LNCaP clone FGC (cell line): ENCODE measurements around the gene PRKN.

ENCODE experiments used
- DNase-seq: peaks from one replicate; pipeline ENCODE4 v3.0.0-alpha.2; 2011; ENCODE audit warnings: low read depth
- H3K4me3 ChIP-seq: 2 replicates; pipeline ENCODE4 v1.5.1; 2011; ENCODE audit warnings: mild to moderate bottlenecking, low read depth, low read length, control low read depth
- TF ChIP-seq, protein P1 (sequence below): IDR thresholded peaks from 2 replicates; pipeline ENCODE4 v1.5.1; 2012; ENCODE audit warnings: mild to moderate bottlenecking; ENCODE audit not compliant: control insufficient read depth, insufficient read depth; ENCODE audit errors: extremely low read depth

The PRKN gene

DNA sequence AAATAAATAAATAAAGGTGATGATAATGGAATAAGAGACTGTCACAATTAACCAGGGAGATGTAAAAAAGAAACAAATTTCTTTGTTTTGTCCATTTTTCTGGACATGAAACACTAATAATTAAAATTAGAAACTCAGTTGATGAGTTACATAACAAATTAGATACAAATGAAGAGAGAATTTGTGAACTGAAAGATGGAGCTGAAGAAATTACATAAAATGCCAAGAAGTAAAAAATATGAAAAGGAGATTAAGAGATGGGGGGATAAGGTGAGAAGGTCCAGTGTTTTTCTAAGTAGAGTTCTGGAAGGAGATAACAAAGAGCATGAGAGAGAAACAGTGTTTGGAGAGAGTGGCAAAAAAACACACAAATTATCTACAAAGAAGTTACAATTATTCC lies 1364.3 kb downstream of the PRKN start:
- TF ChIP-seq, protein P1, sequence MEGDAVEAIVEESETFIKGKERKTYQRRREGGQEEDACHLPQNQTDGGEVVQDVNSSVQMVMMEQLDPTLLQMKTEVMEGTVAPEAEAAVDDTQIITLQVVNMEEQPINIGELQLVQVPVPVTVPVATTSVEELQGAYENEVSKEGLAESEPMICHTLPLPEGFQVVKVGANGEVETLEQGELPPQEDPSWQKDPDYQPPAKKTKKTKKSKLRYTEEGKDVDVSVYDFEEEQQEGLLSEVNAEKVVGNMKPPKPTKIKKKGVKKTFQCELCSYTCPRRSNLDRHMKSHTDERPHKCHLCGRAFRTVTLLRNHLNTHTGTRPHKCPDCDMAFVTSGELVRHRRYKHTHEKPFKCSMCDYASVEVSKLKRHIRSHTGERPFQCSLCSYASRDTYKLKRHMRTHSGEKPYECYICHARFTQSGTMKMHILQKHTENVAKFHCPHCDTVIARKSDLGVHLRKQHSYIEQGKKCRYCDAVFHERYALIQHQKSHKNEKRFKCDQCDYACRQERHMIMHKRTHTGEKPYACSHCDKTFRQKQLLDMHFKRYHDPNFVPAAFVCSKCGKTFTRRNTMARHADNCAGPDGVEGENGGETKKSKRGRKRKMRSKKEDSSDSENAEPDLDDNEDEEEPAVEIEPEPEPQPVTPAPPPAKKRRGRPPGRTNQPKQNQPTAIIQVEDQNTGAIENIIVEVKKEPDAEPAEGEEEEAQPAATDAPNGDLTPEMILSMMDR, result no peak
- no peak for DNase-seq
- no peak overlapping the region for H3K4me3 ChIP-seq

DNA sequence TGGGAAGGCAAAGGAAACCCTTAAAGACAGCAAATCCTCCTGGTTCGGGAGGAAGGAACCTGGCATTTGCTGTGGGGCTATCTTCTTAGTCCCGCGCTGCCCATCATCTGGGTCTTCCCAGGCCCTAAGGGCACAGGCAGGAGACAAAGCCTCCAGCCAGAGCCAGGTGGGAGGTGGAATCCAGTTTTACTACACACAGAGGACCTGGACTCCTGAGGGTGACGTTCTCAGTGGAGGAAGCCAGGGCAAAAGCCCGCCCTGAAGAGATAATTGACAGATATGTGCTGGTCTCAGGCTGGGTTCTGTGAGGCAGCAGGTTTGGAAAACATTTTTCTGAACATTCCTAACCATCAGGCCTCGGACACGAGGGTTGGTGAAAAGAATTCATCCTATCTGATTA lies 1365.3 kb downstream of the PRKN start:
- TF ChIP-seq, protein P1, result no peak
- no peak overlapping the region for H3K4me3 ChIP-seq
- no peak for DNase-seq

DNA sequence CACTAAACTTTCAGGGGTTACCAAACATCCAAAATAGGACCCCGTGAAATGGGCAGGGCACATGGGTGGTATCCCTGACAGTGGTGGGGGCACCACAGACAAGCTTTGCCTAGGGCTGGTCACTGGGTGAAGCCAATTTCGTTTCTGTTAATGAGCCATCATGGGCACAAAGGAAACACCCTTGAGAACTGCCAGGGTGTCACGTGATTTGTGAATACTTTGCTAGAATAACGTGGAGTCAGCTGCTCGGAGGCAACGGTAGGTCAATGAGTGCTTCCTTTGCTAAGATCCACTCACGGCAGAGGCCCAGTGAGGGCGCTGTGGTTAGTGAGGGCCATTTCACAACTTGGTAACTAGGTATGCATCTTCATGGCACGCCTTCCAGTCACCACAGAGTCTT lies 1366.0 kb downstream of the PRKN start:
- TF ChIP-seq, protein P1, result no peak
- no peak overlapping the region for H3K4me3 ChIP-seq
- no peak for DNase-seq

DNA sequence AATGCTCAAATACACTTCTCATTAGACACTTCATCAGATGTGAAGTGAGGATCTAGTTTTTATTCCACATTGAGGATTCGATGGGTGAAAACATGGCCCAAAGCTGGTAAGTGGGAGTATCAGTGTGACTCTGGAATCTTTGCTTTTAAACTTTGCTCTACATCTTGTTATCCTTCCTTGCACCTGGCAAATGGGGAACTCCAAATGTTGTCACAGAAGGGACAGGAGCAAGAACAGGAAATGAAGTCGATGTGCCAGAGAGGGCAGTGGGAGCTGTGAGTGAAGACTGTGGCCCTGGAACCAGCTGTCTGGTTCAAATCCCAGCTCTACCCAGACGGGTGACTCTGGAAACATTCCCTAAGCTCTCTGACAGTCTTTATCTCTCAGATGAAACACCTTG lies 1367.0 kb downstream of the PRKN start:
- DNase-seq, result no peak
- TF ChIP-seq, protein P1, result no peak
- no peak overlapping the region for H3K4me3 ChIP-seq

DNA sequence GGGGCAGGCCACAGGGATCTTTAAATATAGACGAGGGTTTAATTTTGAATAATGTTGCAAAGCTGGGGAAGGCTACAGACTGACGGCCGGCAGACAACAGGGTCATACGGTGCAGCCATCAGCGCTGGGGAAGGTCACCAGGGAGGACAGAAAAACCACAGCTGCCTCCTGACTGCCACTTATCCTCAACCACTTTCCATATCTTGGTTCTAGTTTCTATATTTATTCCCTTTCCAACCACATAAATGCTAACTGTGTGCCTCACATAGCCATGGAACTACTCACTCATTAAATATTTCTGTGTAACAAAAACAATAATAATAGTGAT lies 1368.0 kb downstream of the PRKN start:
- H3K4me3 ChIP-seq, result no peak overlapping the region
- TF ChIP-seq, protein P1, result no peak
- no peak for DNase-seq

DNA sequence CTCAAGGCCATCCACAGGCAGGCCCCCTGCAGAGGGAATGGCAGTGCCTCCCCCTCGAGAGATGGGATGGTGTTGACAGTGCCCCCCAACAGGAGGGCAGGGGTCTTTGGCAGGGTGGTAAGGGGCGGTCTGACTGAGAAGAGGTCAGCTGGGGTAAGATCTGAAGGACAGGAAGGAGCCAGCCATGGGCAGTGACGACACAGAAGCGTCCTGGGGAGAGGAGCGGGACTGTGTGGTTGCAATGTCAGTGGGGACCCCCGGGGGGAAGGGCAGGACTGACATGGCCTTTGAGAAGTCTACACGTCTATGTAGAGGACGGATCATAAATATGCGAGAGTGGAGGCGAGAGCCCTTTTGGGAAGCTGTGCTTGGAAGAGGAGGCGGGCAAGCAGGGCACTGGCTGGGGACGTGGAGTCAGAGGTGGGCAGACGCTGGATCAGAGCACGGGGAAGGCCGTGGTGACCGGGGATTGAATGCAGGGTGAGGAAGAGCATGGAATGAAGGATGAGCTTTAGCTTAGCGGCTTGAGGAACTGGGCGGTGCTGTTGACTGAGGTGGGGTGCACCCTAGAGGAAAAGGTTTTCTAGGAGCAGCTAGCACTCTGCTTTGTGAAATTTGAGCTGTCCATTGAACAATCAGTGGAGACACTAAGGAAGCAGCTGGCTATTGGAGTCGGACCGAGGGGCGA lies 1371.3 kb downstream of the PRKN start:
- TF ChIP-seq, protein P1, result no peak
- DNase-seq, result no peak
- no peak overlapping the region for H3K4me3 ChIP-seq

DNA sequence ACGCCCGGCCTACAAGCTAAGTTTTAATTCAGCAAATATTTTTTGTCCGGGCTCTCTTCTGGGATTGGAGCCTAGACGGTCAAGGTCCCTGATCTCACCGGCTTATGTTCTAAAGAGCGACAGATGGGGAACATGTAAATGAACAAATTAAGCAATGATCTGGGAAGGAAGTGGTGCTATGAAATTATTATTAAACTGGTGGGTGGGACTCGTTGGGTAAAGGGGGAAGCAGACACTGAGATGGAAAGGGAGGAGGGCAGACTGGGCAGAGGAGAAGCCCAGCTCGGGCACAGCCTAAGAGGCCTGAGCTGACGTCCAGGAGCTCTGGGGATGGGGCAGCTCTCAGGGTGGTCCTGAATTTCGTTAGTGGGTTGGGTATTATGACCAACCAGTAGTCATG lies 1371.9 kb downstream of the PRKN start:
- no peak overlapping the region for H3K4me3 ChIP-seq

More for the DNA sequence above, 1371.9 kb downstream of the PRKN start:
- TF ChIP-seq, protein P1, result no peak
- no peak for DNase-seq
